ENCODE measurements around the gene PYHIN1. TPM values are rescaled to one million over a fixed set of nuclear protein-coding genes. Genes with fewer than 3 reads are reported as not detected.

PYHIN1 gene
- total and polyA plus RNA-seq, 2 of the 8 experiments (the other 6 are each of a cell fraction or from before 2014, with no cell fraction given) = not detected

GRCh38 chr1:159009287-159009686 lies 77.9 kb downstream of the PYHIN1 start:
- 89% methylated on average over 2 of the region's 2 CpGs; no CpG with 5 or more reads in 1 of the 2 experiments for WGBS, 2 experiments (ENCODE audit: extremely low coverage in 1 of 2, insufficient coverage in 1 of 2, insufficient read length in 1 of 2, insufficient replicate concordance in 2 of 2, low coverage in 1 of 2, low lambda C conversion rate in 2 of 2, missing lambda C conversion rate in 1 of 2)
- no peak overlapping the region for H3K27ac ChIP-seq (ENCODE audit: low read depth, low read length)
- CTCF ChIA-PET (ENCODE audit: partially characterized antibody) = no interaction called here

More at GRCh38 chr1:159009287-159009686, 77.9 kb downstream of the PYHIN1 start:
- DNase-seq (ENCODE audit: low read depth in 1 of 2, low spot score in 2 of 2) (no peak), FAIRE-seq (no peak)
- Histone ChIP-seq H4K91ac (replicated peaks; ENCODE audit: insufficient read length, low read length) (no peak overlapping the region), H4K20me1 (replicated peaks in 1 of 2; ENCODE audit: control insufficient read depth in 1 of 2, insufficient read depth in 2 of 2, low read length in 2 of 2) (no peaks in the 10 kb centered on the region), H3K18ac (ENCODE audit: extremely low read depth, low read length) (no peak overlapping the region), H3K23me2 (ENCODE audit: low read depth, low read length) (0 out of 2 replicates have a peak, but pooled peaks cover 4% of the 10 kb centered on the region), H3K4ac (replicated peaks; ENCODE audit: insufficient read length, low read depth, low read length) (no peak overlapping the region), H3K56ac (replicated peaks; ENCODE audit: insufficient read length, low read depth, low read length) (no peak overlapping the region), H4K5ac (ENCODE audit: insufficient read length, low read depth, low read length) (no peak overlapping the region), H4K8ac (ENCODE audit: extremely low read depth, insufficient read depth, low read length) (no peak overlapping the region), H3K4me1 (replicated peaks in 1 of 4; ENCODE audit: control insufficient read depth in 3 of 4, insufficient read depth in 4 of 4, low read length in 3 of 4) (peaks cover 2 to 21% (median 15%) of the 10 kb centered on the region in 4 experiments; a peak in 5 of 7 replicates), H3K14ac (ENCODE audit: insufficient read length) (no peak overlapping the region), H3K79me1 (ENCODE audit: low read depth, low read length) (no peaks in the 10 kb centered on the region), H3K27me3 (replicated peaks in 1 of 4; ENCODE audit: control insufficient read depth in 3 of 4, extremely low read depth in 1 of 4, insufficient read depth in 3 of 4, low read length in 3 of 4) (peaks cover 1 to 16% (median 14%) of the 10 kb centered on the region in 4 experiments; a peak in 5 of 7 replicates), H3K4me2 (ENCODE audit: insufficient read depth in 1 of 2, low read depth in 2 of 2, low read length in 2 of 2) (no peak overlapping the region), H2BK120ac (replicated peaks; ENCODE audit: low read depth, low read length) (no peak overlapping the region), H2BK20ac (ENCODE audit: low read length) (no peak overlapping the region), H3K9me3 (ENCODE audit: insufficient read depth in 2 of 2, low read depth in 1 of 2, low read length in 1 of 2) (no peaks in the 10 kb centered on the region), H3K36me3 (ENCODE audit: control insufficient read depth in 2 of 4, insufficient read depth in 4 of 4, low read length in 3 of 4) (no peaks in the 10 kb centered on the region), H3K4me3 (ENCODE audit: extremely low read depth in 1 of 4, insufficient read depth in 2 of 4, low read depth in 3 of 4, low read length in 4 of 4) (no peak overlapping the region), H2BK5ac (ENCODE audit: low read depth, low read length) (no peak overlapping the region), H2AK5ac (ENCODE audit: low read depth, low read length) (no peak overlapping the region), H3K23ac (ENCODE audit: insufficient read length) (no peak overlapping the region), H2BK15ac (ENCODE audit: low read length) (no peak overlapping the region), H2AFZ (ENCODE audit: low read length) (no peak overlapping the region), H2BK12ac (ENCODE audit: low read depth, low read length) (no peak overlapping the region), H3K79me2 (ENCODE audit: control insufficient read depth in 1 of 2, insufficient read depth in 2 of 2, low read length in 2 of 2) (no peaks in the 10 kb centered on the region), H3K9ac (replicated peaks in 1 of 4; ENCODE audit: extremely low read depth in 1 of 4, low read depth in 3 of 4, low read length in 3 of 4) (no peak overlapping the region)
- POLR2A ChIA-PET (ENCODE audit: partially characterized antibody) = no interaction called here
- TF ChIP-seq TEAD4 (IDR thresholded peaks at IDR 0.05; ENCODE audit: low read depth, low read length) (no peak), CBX8 (IDR thresholded peaks at IDR 0.05; ENCODE audit: borderline replicate concordance, low read depth, low read length) (no peak), EP300 (IDR thresholded peaks at IDR 0.05; ENCODE audit: borderline replicate concordance in 1 of 2, low read depth in 2 of 2, low read length in 2 of 2) (no peak), SIN3A (conservative IDR thresholded peaks at IDR 0.05 in 1 of 2, IDR thresholded peaks at IDR 0.05 in 1 of 2; ENCODE audit: low read depth in 1 of 2, low read length in 2 of 2) (no peak), CBX5 (IDR thresholded peaks at IDR 0.05; ENCODE audit: low read depth, low read length) (no peak), POU5F1 (IDR thresholded peaks at IDR 0.05; ENCODE audit: low read depth, low read length) (no peak), MAX (IDR thresholded peaks at IDR 0.05) (no peak), EZH2 (IDR thresholded peaks at IDR 0.05; ENCODE audit: low read depth, low read length, severe bottlenecking) (no peak), CEBPB (IDR thresholded peaks at IDR 0.05; ENCODE audit: low read depth, low read length) (no peak), TAF1 (IDR thresholded peaks at IDR 0.05; ENCODE audit: low read depth, low read length) (no peak), TAF7 (optimal IDR thresholded peaks at IDR 0.05; ENCODE audit: borderline replicate concordance, low read depth, low read length) (no peak), FOSL1 (IDR thresholded peaks at IDR 0.05; ENCODE audit: insufficient read depth, low read depth, low read length) (no peak), NANOG (IDR thresholded peaks at IDR 0.05; ENCODE audit: insufficient read depth, low read depth, low read length, poor library complexity, severe bottlenecking) (no peak), SIRT6 (IDR thresholded peaks at IDR 0.05; ENCODE audit: low read length) (no peak)

Data from H1 (cell line).